ENCODE data around the gene TP53INP2.

TP53INP2 gene

DNA sequence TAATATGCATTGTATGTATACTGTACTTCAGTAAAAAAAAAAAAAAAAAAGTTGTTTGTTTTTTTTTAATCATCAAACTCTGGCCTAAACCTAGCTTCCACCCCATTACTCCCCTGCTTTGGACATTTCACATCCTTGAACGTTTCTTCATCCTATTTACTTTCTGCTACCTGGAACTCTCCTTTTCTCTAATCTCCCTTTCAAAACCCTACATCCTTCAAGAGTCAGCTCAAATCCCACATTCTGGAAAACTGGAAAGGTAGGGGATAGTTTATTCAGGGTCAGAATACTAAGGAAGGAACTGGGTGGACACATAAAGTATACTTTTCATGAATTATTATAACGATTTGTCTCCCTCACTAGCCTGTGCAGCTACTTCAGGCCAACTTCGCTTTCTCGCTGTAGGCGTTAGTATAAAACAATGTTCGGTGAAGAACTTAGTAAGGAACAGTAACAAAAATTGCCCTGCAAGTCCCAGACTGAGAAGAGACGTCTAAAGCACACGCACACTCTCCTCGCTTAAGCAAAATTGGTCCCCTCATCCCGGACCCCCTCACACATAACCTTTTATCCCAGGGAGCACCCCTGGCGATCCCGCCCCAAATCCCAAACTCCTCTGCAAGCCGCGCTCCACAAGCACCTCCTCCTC lies 28.0 kb upstream of the TP53INP2 start:
- H3K4me3 ChIP-seq (ENCODE audit: low read length): peak overlapping the region; percentile 82
- no peak for DNase-seq (ENCODE audit: low read depth)
- TF ChIP-seq, protein P1, sequence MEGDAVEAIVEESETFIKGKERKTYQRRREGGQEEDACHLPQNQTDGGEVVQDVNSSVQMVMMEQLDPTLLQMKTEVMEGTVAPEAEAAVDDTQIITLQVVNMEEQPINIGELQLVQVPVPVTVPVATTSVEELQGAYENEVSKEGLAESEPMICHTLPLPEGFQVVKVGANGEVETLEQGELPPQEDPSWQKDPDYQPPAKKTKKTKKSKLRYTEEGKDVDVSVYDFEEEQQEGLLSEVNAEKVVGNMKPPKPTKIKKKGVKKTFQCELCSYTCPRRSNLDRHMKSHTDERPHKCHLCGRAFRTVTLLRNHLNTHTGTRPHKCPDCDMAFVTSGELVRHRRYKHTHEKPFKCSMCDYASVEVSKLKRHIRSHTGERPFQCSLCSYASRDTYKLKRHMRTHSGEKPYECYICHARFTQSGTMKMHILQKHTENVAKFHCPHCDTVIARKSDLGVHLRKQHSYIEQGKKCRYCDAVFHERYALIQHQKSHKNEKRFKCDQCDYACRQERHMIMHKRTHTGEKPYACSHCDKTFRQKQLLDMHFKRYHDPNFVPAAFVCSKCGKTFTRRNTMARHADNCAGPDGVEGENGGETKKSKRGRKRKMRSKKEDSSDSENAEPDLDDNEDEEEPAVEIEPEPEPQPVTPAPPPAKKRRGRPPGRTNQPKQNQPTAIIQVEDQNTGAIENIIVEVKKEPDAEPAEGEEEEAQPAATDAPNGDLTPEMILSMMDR (conservative IDR thresholded peaks at IDR 0.05; ENCODE audit: low read depth, low read length): no peak

DNA sequence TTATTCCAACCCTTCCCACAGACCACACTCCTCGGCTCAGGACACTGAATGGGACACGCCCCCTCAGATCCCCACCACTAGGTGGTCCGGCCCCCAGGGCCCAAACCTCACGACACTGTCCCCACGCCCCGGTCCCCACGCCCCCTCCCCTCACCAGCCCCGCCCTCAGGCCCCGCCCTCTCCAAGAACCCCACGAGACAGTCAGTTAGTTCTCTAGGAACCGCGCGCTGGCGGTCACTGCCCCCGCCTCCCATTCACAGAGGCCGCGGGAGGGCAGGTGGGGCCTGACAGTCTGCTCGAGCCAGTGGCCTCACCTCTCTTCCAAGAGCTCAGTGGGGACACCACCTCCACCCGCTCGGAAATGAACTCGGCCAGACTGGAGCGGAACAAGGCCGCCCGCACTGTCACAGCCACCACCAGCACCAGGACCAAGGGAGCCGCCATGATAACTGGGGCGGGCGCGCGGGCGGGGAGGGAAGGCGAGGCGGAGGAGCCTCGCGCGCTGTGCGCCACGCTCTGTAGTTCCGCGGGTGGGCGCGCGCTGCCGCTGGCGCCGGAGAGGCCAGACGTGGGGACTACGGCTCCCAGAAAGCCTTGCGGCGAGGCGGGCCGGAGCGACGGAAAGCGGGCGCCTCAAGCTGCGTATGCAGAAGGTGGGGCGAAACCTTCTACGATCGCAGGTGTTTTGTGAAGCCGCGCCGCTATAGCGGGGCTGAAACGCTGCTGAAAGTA lies 27.3 kb upstream of the TP53INP2 start, which contains the start of gene PIGU:
TSS of gene PIGU (minus strand) at position 451 of the 732 bp plus-strand sequence. CDS start at position 444, 7 bp downstream.
- TF ChIP-seq, protein P1 (conservative IDR thresholded peaks at IDR 0.05; ENCODE audit: low read depth, low read length): no peak
- H3K4me3 ChIP-seq (ENCODE audit: low read length): peak within 1 kb of the TSS; percentile 82
- DNase-seq (ENCODE audit: low read depth): peak; percentile 79

DNA sequence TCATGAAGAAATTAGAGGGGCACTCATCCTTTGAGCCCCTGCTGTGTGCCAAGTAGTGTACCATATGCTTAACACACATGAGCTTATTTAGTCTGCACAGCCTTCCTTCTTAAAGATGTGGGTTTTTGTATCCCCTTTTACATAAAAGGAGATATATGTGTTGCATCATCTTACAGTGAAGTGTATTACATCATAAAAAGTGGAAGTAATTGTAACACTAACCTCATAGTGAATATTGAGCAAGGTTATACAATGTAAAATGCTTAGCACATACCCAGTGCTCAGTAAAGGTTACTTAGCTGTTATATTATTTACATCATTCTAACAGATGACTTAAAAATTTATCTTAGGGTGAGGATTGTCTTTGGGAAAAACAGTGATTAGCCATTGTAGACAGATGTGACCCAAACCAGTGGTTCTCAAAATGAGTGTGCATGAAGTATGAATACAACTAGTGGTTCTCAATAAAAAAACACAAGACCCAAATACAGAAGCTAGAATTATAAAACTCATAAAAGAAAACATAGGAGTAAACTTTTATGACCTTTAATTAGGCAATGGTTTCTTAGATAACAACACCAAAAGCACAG lies 23.5 kb upstream of the TP53INP2 start:
- no peak overlapping the region for H3K4me3 ChIP-seq (ENCODE audit: low read length)

DNA sequence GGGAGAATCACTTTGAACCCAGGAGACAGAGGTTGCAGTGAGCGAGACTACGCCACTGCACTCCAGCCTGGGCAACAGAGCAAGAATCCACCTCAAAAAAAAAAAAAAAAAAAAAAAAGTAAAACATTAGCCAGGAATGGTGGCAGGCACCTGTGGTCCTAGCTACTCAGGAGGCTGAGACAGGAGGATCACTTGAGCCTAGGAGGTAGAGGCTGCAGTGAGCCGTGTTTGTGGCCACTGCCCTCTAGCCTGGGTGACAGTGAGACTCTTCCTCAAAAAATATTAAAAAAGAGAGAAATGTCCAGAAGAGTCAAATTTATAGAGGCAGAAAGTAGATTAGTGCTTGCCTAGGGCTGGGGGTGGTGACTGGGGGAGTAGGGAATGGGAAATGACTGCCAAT lies 20.5 kb upstream of the TP53INP2 start:
- no peak for DNase-seq (ENCODE audit: low read depth)
- TF ChIP-seq, protein P1 (conservative IDR thresholded peaks at IDR 0.05; ENCODE audit: low read depth, low read length): no peak
- H3K4me3 ChIP-seq (ENCODE audit: low read length): no peak overlapping the region

More for the DNA sequence above, 23.5 kb upstream of the TP53INP2 start:
- DNase-seq (ENCODE audit: low read depth): no peak
- TF ChIP-seq, protein P1 (conservative IDR thresholded peaks at IDR 0.05; ENCODE audit: low read depth, low read length): no peak

DNA sequence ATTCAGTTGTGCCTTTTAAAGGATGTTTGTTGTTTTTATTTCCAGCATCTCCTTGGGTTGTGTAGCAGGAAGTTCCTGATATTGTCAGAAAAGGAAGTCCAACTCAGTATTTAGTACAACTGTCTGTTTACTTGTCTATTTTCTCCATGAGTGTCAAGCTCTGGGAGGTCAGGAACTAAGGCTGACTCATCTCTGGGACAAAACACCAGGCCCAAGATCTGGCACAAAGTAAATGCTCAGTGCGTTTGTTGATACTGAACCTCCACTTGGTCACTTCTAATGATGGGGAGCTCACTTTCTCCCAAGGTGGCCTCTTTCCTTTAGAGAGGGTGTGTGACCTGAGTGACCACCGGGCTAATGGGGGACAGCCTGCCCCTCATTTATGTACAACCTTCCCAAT lies 14.7 kb upstream of the TP53INP2 start:
- no peak overlapping the region for H3K4me3 ChIP-seq (ENCODE audit: low read length)
- DNase-seq (ENCODE audit: low read depth): no peak
- TF ChIP-seq, protein P1 (conservative IDR thresholded peaks at IDR 0.05; ENCODE audit: low read depth, low read length): no peak

DNA sequence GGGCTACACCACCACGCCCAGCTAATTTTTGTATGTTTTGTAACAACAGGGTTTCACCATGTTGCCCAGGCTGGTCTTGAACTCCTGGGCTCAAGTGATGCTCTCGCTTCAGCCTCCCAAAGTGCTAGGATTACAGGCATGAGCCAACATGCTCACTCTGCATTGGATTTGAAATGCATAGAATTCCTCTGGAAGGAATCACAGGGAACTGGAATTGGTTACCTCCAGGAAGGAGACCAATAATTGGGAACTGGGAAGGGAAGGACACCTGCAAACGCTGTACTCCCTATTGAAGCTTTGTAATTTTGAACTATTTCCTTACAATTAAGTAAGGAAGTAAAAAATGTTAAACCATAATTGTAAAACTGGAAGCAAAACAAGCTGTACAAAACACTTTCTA lies 12.3 kb upstream of the TP53INP2 start:
- TF ChIP-seq, protein P1 (conservative IDR thresholded peaks at IDR 0.05; ENCODE audit: low read depth, low read length): no peak
- H3K4me3 ChIP-seq (ENCODE audit: low read length): no peak overlapping the region
- no peak for DNase-seq (ENCODE audit: low read depth)
